Measurements from ENCODE around the gene RNF225.

DNA sequence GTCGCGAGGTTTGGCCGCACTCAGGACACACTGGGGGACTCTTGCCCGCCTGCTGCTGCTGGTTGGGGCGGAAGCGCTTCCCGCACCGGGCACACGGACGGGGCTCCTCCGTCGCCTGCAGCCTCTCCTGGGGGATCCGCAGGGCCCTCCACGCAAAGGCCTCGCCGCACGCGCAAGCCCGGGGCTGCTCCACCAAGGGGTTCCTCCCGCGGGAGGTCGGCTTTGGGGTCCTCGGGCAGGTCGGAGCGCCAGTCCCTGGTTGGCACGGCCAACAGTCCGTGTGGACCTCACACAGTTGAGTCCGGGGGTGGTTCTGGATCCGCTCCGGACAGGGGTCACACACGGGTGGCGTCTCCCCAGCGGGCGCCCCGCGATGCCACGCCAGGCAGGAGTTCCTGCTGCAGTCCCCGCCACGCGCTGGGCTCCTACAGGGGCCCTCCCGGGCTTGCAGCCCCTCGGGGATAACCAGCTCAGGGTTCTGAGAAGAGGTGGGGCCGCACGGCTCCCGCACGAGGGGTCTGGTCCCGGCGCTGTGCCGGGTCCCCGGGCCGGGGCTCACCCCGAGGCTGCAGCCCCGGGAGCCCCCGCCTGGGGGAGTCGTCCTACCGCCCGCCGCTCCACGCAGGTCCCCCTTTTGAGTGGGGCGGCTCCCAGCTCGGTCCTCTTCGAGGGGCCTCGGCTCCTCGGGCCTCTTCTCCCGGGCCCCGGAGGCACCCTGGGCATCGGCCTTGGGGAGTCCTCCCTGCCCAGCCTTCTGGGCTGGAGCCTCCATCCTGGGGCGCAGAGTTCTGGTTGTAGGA is 26.7 kb upstream of the RNF225 start:
- TF ChIP-seq, protein P1, sequence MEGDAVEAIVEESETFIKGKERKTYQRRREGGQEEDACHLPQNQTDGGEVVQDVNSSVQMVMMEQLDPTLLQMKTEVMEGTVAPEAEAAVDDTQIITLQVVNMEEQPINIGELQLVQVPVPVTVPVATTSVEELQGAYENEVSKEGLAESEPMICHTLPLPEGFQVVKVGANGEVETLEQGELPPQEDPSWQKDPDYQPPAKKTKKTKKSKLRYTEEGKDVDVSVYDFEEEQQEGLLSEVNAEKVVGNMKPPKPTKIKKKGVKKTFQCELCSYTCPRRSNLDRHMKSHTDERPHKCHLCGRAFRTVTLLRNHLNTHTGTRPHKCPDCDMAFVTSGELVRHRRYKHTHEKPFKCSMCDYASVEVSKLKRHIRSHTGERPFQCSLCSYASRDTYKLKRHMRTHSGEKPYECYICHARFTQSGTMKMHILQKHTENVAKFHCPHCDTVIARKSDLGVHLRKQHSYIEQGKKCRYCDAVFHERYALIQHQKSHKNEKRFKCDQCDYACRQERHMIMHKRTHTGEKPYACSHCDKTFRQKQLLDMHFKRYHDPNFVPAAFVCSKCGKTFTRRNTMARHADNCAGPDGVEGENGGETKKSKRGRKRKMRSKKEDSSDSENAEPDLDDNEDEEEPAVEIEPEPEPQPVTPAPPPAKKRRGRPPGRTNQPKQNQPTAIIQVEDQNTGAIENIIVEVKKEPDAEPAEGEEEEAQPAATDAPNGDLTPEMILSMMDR (IDR thresholded peaks at IDR 0.05; ENCODE audit: insufficient read depth, low read depth, low read length): no peak
- no peak for TF ChIP-seq EZH2 (IDR thresholded peaks at IDR 0.05; ENCODE audit: insufficient read depth, low read length)
